Activated CD4-positive, alpha-beta memory T cell treated with anti-CD3 and anti-CD28 coated beads for 36 hours (primary cell): Measurements from ENCODE around the gene ULK1. TPM values are rescaled to one million over a fixed set of nuclear protein-coding genes. Genes with fewer than 3 reads are reported as not detected.
A peak's percentile ranks its signal among the peaks of the same experiment; 100 is the strongest.
"Not testable (repeated sequence)": the region's sequence is repeated elsewhere in the genome, so short reads cannot be mapped to it uniquely, and the experiment has no call there.

ENCODE experiments used
- CTCF ChIA-PET: fragments of 350-600 bp; sonication (Branson Sonifier 250); formaldehyde crosslinking; loops from one replicate; lab custom pipeline; 2021; ENCODE audit warnings: antibody characterized with exemption, inconsistent platforms; lab: Charles Lee
- POLR2A ChIA-PET: fragments of 350-600 bp; sonication (Branson Sonifier 250); formaldehyde crosslinking; loops from one replicate; lab custom pipeline; 2021; ENCODE audit warnings: antibody characterized with exemption; lab: Charles Lee
- DNase-seq: peaks from one replicate; pipeline ENCODE4 v3.0.0-alpha.2; 2020
- H3K27ac Mint-ChIP-seq: one replicate; pipeline ENCODE4 v1.8.0; 2021; ENCODE audit warnings: mixed read lengths
- H3K27me3 Mint-ChIP-seq: one replicate; pipeline ENCODE4 v1.8.0; 2021; ENCODE audit warnings: mixed read lengths
- H3K36me3 Mint-ChIP-seq: one replicate; pipeline ENCODE4 v1.8.0; 2021; ENCODE audit warnings: mixed read lengths
- H3K4me1 Mint-ChIP-seq: one replicate; pipeline ENCODE4 v1.8.0; 2021; ENCODE audit warnings: low read depth, mixed read lengths
- H3K4me3 Mint-ChIP-seq: one replicate; pipeline ENCODE4 v1.8.0; 2021; ENCODE audit warnings: mild to moderate bottlenecking, mixed read lengths
- H3K9me3 Mint-ChIP-seq: one replicate; pipeline ENCODE4 v1.8.0; 2021; ENCODE audit warnings: mixed read lengths
- intact Hi-C: fragments of 100-400 bp; cut with micrococcal nuclease; formaldehyde crosslinking; loops from one replicate; pipeline ENCODE4 v1.15.1; 2023
- total RNA-seq, 2 experiments: library from RNA; stranded (reverse); gene quantifications; one replicate each; pipeline ENCODE4 v1.2.3, GENCODE V29; 2021

ULK1 gene
- total RNA-seq, 2 experiments from 2014 or later = 13.8 to 17.8 TPM

- H3K27me3 Mint-ChIP-seq = no peaks in the 10 kb centered on the region
- H3K9me3 Mint-ChIP-seq = no peaks in the 10 kb centered on the region
- H3K4me3 Mint-ChIP-seq = peak overlapping the region; percentile 9
- intact Hi-C loops = loop anchor here (5.0 to 10.0 kb wide), 2 partner anchors 113 to 539 kb away; no protein-coding TSS in a partner anchor
- DNase-seq = no peak
- POLR2A ChIA-PET = no interaction called here
- peaks cover 15% of the 10 kb centered on the region for H3K36me3 Mint-ChIP-seq
- H3K27ac Mint-ChIP-seq = peak overlapping the region; percentile 82
- peaks cover 30% of the 10 kb centered on the region for H3K4me1 Mint-ChIP-seq
- CTCF ChIA-PET = no interaction called here
These were observed 53.8 kb downstream of the ULK1 start for GRCh38 chr12:131948166-131948712.

DNA sequence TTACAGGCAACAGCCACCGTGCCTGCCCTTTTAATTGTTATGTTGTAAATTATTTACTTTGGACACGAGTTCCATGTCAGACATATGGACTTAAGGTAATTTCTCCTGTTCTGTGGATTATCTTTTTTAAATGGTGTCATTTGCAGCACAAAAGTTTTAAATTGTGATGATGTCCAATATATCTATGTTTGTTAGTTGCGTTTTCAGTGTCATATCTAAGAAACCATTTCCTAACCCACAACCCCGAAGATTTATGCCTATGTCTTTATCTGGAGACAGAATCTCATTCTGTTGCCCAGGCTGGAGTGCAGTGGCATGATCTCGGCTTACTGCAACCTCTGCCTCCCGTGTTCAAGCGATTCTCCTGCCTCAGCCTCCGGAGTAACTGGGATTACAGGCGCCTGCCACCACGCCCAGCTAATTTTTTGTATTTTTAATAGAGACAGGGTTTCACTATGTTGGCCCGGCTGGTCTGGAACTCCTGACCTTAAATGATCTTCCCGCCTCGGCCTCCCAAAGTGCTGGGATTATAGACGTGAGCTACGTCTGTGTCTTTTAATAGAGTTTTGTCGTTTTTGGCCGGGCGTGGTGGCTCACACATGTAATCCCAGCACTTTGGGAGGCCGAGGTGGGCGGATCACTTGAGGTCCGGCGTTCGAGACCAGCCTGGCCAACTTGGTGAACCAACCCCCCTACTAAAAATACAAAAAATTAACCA lies 54.5 kb downstream of the ULK1 start:
- intact Hi-C loops = loop anchor here (1.0 to 10.0 kb wide), 4 partner anchors 20 to 538 kb away; partner anchors contain the start of gene PUS1
- H3K4me1 Mint-ChIP-seq = peaks cover 33% of the 10 kb centered on the region
- CTCF ChIA-PET = interaction anchor here (0.7 kb wide), 1 partner anchor 144 kb away, joined by 3 read pairs; no protein-coding TSS in a partner anchor
- not testable (repeated sequence) for H3K27me3 Mint-ChIP-seq, H3K9me3 Mint-ChIP-seq, DNase-seq, H3K36me3 Mint-ChIP-seq
- peak overlapping the region; percentile 82 for H3K27ac Mint-ChIP-seq
- H3K4me3 Mint-ChIP-seq = peak overlapping the region; percentile 77
- POLR2A ChIA-PET = interaction anchor here (1.6 kb wide), 1 partner anchor 21 kb away, joined by 4 read pairs; no protein-coding TSS in a partner anchor

DNA sequence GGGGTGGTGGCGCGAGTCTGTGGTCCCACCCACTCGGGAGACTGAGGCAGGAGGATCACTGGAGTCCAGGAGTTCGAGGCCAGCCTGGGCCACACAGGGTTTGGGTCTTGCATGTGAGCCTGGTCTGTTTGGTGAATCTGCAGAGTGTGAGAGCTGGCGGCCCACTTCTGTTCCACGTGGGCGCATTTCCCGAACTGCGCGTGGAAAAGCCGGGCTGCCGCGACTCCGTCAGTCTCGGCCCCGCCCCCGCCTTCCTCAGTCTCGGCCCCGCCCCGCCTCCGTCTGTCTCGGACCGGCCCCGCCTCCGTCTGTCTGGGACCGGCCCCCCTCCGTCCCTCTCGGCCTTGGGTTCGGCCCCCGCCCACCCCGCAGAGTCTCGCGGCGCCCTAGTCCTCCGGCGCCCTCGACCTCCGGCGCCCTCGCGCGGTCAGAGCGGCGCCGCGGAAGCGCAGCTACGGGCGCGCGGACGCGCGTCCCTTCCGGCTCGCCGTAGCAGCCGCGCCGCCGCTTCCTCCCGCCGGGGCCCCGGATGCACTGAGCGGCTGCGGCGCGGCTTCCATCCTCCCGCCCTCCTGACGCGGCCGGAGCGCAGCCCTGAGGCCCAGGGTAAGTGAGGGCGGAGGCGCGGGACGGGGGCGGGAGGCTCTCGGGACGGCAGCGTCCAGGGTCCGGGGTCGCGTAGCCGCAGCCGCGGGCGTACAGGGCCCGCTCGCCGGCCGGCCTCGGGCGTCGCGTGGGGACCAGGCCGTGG lies 55.2 kb downstream of the ULK1 start, which contains the start of gene EP400:
Gene EP400, plus strand, starts transcription at position 512 of the 751 bp plus-strand sequence. CDS start 10,678 bp downstream, outside the sequence.
- no peaks in the 10 kb centered on the region for H3K27me3 Mint-ChIP-seq
- intact Hi-C loops = loop anchor here (1.0 to 10.0 kb wide), 4 partner anchors 20 to 538 kb away; partner anchors contain the start of gene PUS1

DNA sequence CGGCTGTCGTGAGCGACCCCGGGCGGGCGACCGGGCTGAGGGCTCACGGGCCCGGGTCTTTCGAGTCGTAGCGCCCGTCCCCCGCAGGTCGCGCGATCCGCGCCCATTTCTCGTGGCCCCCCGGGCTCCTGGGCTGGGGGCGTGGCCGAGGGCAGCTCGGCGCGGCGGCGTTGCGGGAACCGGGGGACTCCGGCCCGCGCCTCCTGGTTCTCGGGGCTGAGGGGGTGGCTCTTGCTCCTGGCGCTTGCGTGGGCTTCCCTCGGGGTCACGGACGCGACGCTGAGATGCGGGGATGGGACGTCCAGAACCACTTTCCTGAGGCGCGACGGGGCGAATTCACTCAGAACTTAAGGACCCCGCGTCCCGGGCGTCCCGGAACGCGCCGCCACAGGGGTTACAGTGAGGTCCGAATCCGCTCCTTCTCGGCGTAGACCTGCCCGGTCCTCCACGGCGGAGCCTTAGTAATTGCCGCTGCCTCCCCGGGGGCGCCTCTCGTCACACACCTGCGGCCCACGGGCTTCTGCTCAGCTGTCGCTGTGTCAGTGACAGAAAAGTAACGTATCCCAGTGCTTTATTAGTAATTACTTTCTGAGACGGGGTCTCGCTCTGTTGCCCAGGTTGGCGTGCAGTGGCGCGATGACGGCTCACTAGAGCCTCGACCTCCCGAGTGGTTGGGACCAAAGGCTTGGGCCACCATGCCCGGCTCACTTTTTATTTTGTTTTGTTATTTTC lies 55.9 kb downstream of the ULK1 start:
- H3K4me1 Mint-ChIP-seq = peaks cover 33% of the 10 kb centered on the region
- intact Hi-C loops = no loop called here
- H3K9me3 Mint-ChIP-seq = no peaks in the 10 kb centered on the region
- POLR2A ChIA-PET = interaction anchor here (0.6 to 1.6 kb wide), 3 partner anchors 21 to 674 kb away, joined by 3 to 5 read pairs (median 4); partner anchors contain the start of gene PUS1
- H3K36me3 Mint-ChIP-seq = no peaks in the 10 kb centered on the region
- peak; percentile 56 for DNase-seq
- H3K4me3 Mint-ChIP-seq = peak overlapping the region; percentile 91
- CTCF ChIA-PET = interaction anchor here (0.8 kb wide), 1 partner anchor 99 kb away, joined by 3 read pairs; no protein-coding TSS in a partner anchor
- peak overlapping the region; percentile 87 for H3K27ac Mint-ChIP-seq
- no peaks in the 10 kb centered on the region for H3K27me3 Mint-ChIP-seq

More for the DNA sequence above, 55.2 kb downstream of the ULK1 start, which contains the start of gene EP400:
- ChIA-PET POLR2A (interaction anchor here (1.1 to 1.6 kb wide), 2 partner anchors 20 to 22 kb away, joined by 4 to 5 read pairs; partner anchors contain the start of gene PUS1), CTCF (interaction anchor here (0.7 to 0.8 kb wide), 2 partner anchors 98 to 145 kb away, joined by 3 read pairs; no protein-coding TSS in a partner anchor)
- H3K4me3 Mint-ChIP-seq = peak within 1 kb of the TSS; percentile 91
- peaks cover 4% of the 10 kb centered on the region for H3K36me3 Mint-ChIP-seq
- no peaks in the 10 kb centered on the region for H3K9me3 Mint-ChIP-seq
- DNase-seq = peak; percentile 95
- H3K4me1 Mint-ChIP-seq = peaks cover 33% of the 10 kb centered on the region
- peak within 1 kb of the TSS; percentile 87 for H3K27ac Mint-ChIP-seq

GRCh38 chr12:131953810-131954209 lies 59.4 kb downstream of the ULK1 start:
- DNase-seq, H3K27ac Mint-ChIP-seq, intact Hi-C loops, H3K9me3 Mint-ChIP-seq, H3K4me3 Mint-ChIP-seq, H3K36me3 Mint-ChIP-seq, H3K27me3 Mint-ChIP-seq: not testable (repeated sequence)
- ChIA-PET POLR2A (interaction anchor here (1.2 kb wide), 1 partner anchor 25 kb away, joined by 3 read pairs; no protein-coding TSS in a partner anchor), CTCF (interaction anchor here (1.4 kb wide), 1 partner anchor 9 kb away, joined by 3 read pairs; no protein-coding TSS in a partner anchor)
- peaks cover 37% of the 10 kb centered on the region for H3K4me1 Mint-ChIP-seq

DNA sequence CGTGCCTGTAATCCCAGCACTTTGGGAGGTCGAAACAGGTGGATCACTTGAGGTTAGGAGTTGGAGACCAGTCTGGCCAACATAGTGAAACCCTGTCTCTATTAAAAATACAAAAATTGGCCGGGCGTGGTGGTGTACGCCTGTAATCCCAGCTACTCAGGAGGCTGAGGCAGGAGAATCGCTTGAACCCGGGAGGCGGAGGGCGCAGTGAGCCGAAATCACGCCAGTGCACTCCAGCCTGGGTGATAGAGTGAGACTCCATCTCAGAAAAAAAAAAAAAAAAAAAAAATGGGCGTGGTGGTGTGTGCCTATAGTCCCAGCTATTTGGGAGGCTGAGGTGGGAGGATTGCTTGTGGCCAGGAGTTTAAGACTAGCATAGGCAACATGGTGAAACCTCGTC lies 60.0 kb downstream of the ULK1 start:
- DNase-seq, H3K36me3 Mint-ChIP-seq, H3K9me3 Mint-ChIP-seq, H3K27me3 Mint-ChIP-seq, H3K4me3 Mint-ChIP-seq, POLR2A ChIA-PET, CTCF ChIA-PET, H3K27ac Mint-ChIP-seq, intact Hi-C loops: not testable (repeated sequence)
- peaks cover 40% of the 10 kb centered on the region for H3K4me1 Mint-ChIP-seq

GRCh38 chr12:131959116-131959515 lies 64.7 kb downstream of the ULK1 start:
- CTCF ChIA-PET = no interaction called here
- POLR2A ChIA-PET = no interaction called here
- H3K4me3 Mint-ChIP-seq = no peak overlapping the region
- intact Hi-C loops = no loop called here
- H3K36me3 Mint-ChIP-seq = peaks cover 13% of the 10 kb centered on the region
- peaks cover 49% of the 10 kb centered on the region for H3K4me1 Mint-ChIP-seq
- H3K27me3 Mint-ChIP-seq = no peaks in the 10 kb centered on the region
- no peak for DNase-seq
- H3K27ac Mint-ChIP-seq = peak overlapping the region; percentile 49
- H3K9me3 Mint-ChIP-seq = no peaks in the 10 kb centered on the region

GRCh38 chr12:131959641-131960589 lies 65.5 kb downstream of the ULK1 start:
- Mint-ChIP-seq H3K27ac (peak overlapping the region; percentile 49), H3K9me3 (no peaks in the 10 kb centered on the region), H3K36me3 (peaks cover 13% of the 10 kb centered on the region), H3K4me3 (no peak overlapping the region), H3K4me1 (peaks cover 54% of the 10 kb centered on the region), H3K27me3 (no peaks in the 10 kb centered on the region)
- DNase-seq = no peak
- intact Hi-C loops = no loop called here
- ChIA-PET POLR2A (no interaction called here), CTCF (interaction anchor here (0.6 kb wide), 1 partner anchor 123 kb away, joined by 4 read pairs; no protein-coding TSS in a partner anchor)

- H3K27me3 Mint-ChIP-seq, H3K9me3 Mint-ChIP-seq, POLR2A ChIA-PET, intact Hi-C loops, H3K4me3 Mint-ChIP-seq, DNase-seq, H3K27ac Mint-ChIP-seq: not testable (repeated sequence)
- CTCF ChIA-PET = interaction anchor here (0.6 kb wide), 1 partner anchor 124 kb away, joined by 4 read pairs; no protein-coding TSS in a partner anchor
- Mint-ChIP-seq H3K36me3 (peaks cover 13% of the 10 kb centered on the region), H3K4me1 (peaks cover 59% of the 10 kb centered on the region)
These were observed 66.3 kb downstream of the ULK1 start for GRCh38 chr12:131960590-131961325.

DNA sequence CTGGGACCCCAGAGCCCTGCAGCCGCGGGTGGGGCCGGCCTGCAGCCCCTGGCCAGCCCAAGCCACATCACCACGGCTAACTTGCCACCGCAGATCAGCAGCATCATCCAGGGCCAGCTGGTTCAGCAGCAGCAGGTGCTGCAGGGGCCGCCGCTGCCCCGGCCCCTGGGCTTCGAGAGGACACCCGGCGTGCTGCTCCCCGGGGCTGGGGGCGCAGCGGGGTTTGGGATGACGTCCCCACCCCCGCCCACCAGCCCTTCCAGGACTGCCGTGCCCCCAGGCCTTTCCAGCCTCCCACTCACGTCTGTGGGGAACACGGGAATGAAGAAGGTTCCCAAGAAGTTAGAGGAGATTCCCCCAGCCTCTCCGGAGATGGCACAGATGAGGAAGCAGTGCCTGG lies 66.9 kb downstream of the ULK1 start:
- DNase-seq, H3K27ac Mint-ChIP-seq, CTCF ChIA-PET, POLR2A ChIA-PET, H3K4me3 Mint-ChIP-seq, H3K27me3 Mint-ChIP-seq, intact Hi-C loops, H3K9me3 Mint-ChIP-seq: not testable (repeated sequence)
- H3K4me1 Mint-ChIP-seq = peaks cover 54% of the 10 kb centered on the region
- H3K36me3 Mint-ChIP-seq = peaks cover 13% of the 10 kb centered on the region
